ENCODE data around the gene DOK3. TPM values are rescaled to one million over a fixed set of nuclear protein-coding genes. Genes with fewer than 3 reads are reported as not detected.
A peak's percentile ranks its signal among the peaks of the same experiment; 100 is the strongest.

The DOK3 gene
- total and polyA plus RNA-seq, 12 donors = 0.74 to 11.4 (median 2.3) TPM

- Histone ChIP-seq H3K9me3 (no peaks in the 10 kb centered on the region), H3K4me1 (peaks cover 0 to 19% (median 5%) of the 10 kb centered on the region in 9 donors), H3K27ac (no peak overlapping the region), H3K4me3 (no peak overlapping the region), H3K36me3 (peaks cover 0 to 100% (median 56%) of the 10 kb centered on the region in 9 donors), H3K27me3 (no peaks in the 10 kb centered on the region)
- no peak for TF ChIP-seq CTCF (IDR thresholded peaks at IDR 0.05)
- DNase-seq (no peak), ATAC-seq (no peak)
- intact Hi-C loops (cut with DNase I) = loop anchor here in 1 of 10 donors (10.0 kb wide), 1 partner anchor 69 kb away; the partner anchor contains the start of gene TMED9
- 89 to 92% methylated on average over 4 of the region's 4 CpGs for WGBS, 2 donors
Measured at GRCh38 chr5:177526191-177526590, 16.6 kb upstream of the DOK3 start.

- TF ChIP-seq CTCF (IDR thresholded peaks at IDR 0.05) = no peak
- Histone ChIP-seq H3K27me3 (no peaks in the 10 kb centered on the region), H3K27ac (peak overlapping the region in 6 of 10 donors; percentile 8 to 64 (median 34)), H3K36me3 (peaks cover 0 to 100% (median 61%) of the 10 kb centered on the region in 9 donors), H3K9me3 (no peaks in the 10 kb centered on the region), H3K4me3 (no peak overlapping the region), H3K4me1 (peaks cover 0 to 9% (median 4%) of the 10 kb centered on the region in 9 donors)
- WGBS, 2 donors = 58 to 67% methylated on average over 10 of the region's 10 CpGs
- DNase-seq (peak in 1 of 2 donors; percentile 57), ATAC-seq (peak in 7 of 8 donors; percentile 7 to 76 (median 49))
- intact Hi-C loops (cut with DNase I) = loop anchor here in 1 of 10 donors (10.0 kb wide), 1 partner anchor 70 kb away; the partner anchor contains the start of gene TMED9
Measured at GRCh38 chr5:177524941-177525655, 15.5 kb upstream of the DOK3 start.

DNA sequence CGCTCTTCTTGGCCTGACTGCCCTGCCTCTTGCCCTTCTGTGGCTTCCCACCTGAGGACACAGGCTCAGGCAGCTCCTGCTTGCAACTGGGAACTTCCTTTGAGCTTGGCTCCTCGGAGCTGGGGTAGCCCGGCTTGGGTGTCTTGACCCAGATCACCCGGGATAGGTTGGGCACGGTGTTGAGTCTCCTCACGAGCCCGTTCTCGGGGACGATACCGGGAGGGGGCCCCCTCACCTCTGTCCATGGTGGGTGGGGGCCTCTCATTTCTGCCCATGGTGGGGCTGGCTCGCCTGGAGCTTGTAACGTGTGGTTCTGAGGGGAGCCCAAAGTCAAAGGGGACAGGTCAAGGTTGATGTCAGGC is 14.9 kb upstream of the DOK3 start:
- DNase-seq (no peak), ATAC-seq (peak in 4 of 8 donors; percentile 6 to 24 (median 12))
- H3K36me3 ChIP-seq = peaks cover 0 to 100% (median 66%) of the 10 kb centered on the region in 9 donors
- peak overlapping the region in 3 of 10 donors; percentile 20 to 64 (median 42) for H3K27ac ChIP-seq
- TF ChIP-seq CTCF (IDR thresholded peaks at IDR 0.05) = no peak
- intact Hi-C loops (cut with DNase I) = loop anchor here in 1 of 10 donors (10.0 kb wide), 1 partner anchor 70 kb away; the partner anchor contains the start of gene TMED9
- H3K4me3 ChIP-seq = no peak overlapping the region
- 90 to 92% methylated on average over 12 of the region's 12 CpGs for WGBS, 2 donors
- H3K4me1 ChIP-seq = peaks cover 0 to 6% (median 4%) of the 10 kb centered on the region in 9 donors
- no peaks in the 10 kb centered on the region for H3K27me3 ChIP-seq
- no peaks in the 10 kb centered on the region for H3K9me3 ChIP-seq

DNA sequence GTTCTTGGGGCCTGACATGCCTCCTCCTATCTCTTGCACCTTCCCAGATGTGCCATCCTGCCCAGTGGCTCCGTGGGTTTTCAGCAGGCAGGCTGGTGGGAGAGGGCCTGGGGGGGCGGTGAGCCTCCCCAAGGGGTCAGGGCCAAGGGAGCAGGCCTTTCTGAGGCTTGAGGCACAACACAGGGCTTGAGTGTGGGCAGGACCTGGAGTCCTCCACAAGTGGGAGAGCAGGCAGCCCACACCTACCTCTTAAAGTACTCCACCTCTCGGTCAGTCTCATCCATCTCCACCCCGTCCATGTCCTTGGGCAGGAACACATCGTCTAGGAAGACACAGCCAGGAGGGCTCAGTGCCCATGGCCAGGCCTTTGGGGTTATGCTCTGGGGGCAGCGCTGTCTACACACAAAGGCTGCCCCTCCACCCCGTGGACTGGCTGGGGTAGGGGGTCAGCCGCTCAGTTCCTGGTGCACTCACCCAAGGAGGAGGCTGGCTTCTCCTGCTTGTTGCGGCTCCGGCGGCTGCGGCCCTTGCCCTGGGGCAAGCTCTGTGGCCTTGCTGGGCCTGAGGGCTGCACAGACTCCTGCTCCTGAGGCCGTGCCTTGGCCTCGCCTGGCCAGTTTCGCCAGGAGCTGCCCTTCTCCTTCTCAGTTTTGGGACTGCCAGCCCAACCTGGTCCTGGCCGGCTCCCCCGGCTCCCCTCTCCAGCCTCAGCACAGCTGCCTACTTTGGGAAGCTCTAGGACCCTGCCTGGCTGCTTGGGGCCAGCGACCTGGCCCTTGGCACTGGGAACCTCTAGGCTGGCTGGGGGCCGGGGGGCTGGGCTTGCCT is 14.3 kb upstream of the DOK3 start:
- no peak for TF ChIP-seq CTCF (IDR thresholded peaks at IDR 0.05)
- 95 to 97% methylated on average over 19 of the region's 19 CpGs for WGBS, 2 donors
- Histone ChIP-seq H3K4me1 (peaks cover 0 to 12% (median 6%) of the 10 kb centered on the region in 9 donors), H3K27me3 (no peaks in the 10 kb centered on the region), H3K27ac (peak overlapping the region in 3 of 10 donors; percentile 20 to 64 (median 42)), H3K36me3 (peaks cover 0 to 99% (median 66%) of the 10 kb centered on the region in 9 donors), H3K9me3 (no peaks in the 10 kb centered on the region), H3K4me3 (no peak overlapping the region)
- intact Hi-C loops (cut with DNase I) = loop anchor here in 1 of 10 donors (10.0 kb wide), 1 partner anchor 71 kb away; the partner anchor contains the start of gene TMED9
- no peak for DNase-seq
- ATAC-seq = peak in 2 of 8 donors; percentile 3 to 9

Data from heart right ventricle (tissue), 16 donors.